ENCODE results near the gene CX3CR1. TPM values are rescaled to one million over a fixed set of nuclear protein-coding genes. Genes with fewer than 3 reads are reported as not detected.

The CX3CR1 gene
- polyA plus RNA-seq, 1 donor from 2014 or later: not detected

GRCh38 chr3:39213613-39214012 is 66.2 kb downstream of the CX3CR1 start:
- no peaks in the 10 kb centered on the region for H4K20me1 ChIP-seq (ENCODE audit: insufficient read depth)
- H3K4me3 ChIP-seq (ENCODE audit: low read length): no peak overlapping the region
- no peaks in the 10 kb centered on the region for H3K27me3 ChIP-seq (ENCODE audit: insufficient read depth, low read depth, low read length)
- H2AFZ ChIP-seq (ENCODE audit: low read depth, low read length): no peak overlapping the region
- no peak for TF ChIP-seq EZH2 (IDR thresholded peaks at IDR 0.05; ENCODE audit: borderline replicate concordance, insufficient read depth, low read length, poor library complexity, severe bottlenecking)
- TF ChIP-seq TAF1 (IDR thresholded peaks at IDR 0.05; ENCODE audit: low read depth): no peak
- TF ChIP-seq RAD21 (conservative IDR thresholded peaks at IDR 0.05): no peak
- no peak for TF ChIP-seq POLR2AphosphoS5 (IDR thresholded peaks at IDR 0.05)
- TF ChIP-seq, protein P1, sequence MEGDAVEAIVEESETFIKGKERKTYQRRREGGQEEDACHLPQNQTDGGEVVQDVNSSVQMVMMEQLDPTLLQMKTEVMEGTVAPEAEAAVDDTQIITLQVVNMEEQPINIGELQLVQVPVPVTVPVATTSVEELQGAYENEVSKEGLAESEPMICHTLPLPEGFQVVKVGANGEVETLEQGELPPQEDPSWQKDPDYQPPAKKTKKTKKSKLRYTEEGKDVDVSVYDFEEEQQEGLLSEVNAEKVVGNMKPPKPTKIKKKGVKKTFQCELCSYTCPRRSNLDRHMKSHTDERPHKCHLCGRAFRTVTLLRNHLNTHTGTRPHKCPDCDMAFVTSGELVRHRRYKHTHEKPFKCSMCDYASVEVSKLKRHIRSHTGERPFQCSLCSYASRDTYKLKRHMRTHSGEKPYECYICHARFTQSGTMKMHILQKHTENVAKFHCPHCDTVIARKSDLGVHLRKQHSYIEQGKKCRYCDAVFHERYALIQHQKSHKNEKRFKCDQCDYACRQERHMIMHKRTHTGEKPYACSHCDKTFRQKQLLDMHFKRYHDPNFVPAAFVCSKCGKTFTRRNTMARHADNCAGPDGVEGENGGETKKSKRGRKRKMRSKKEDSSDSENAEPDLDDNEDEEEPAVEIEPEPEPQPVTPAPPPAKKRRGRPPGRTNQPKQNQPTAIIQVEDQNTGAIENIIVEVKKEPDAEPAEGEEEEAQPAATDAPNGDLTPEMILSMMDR (IDR thresholded peaks at IDR 0.05; ENCODE audit: poor library complexity, severe bottlenecking): no peak
- no peak for TF ChIP-seq SMC3 (conservative IDR thresholded peaks at IDR 0.05; ENCODE audit: poor library complexity)
- no peak for TF ChIP-seq EP300 (conservative IDR thresholded peaks at IDR 0.05; ENCODE audit: poor library complexity, severe bottlenecking)
- TF ChIP-seq REST (IDR thresholded peaks at IDR 0.05; ENCODE audit: borderline replicate concordance): no peak
- TF ChIP-seq MXI1 (conservative IDR thresholded peaks at IDR 0.05; ENCODE audit: poor library complexity, severe bottlenecking): no peak
- H3K36me3 ChIP-seq (ENCODE audit: insufficient read depth, low read length): no peaks in the 10 kb centered on the region
- H3K4me2 ChIP-seq (ENCODE audit: low read length): no peak overlapping the region
- no peaks in the 10 kb centered on the region for H3K9me3 ChIP-seq (ENCODE audit: low read length)
- no peak overlapping the region for H3K9ac ChIP-seq (ENCODE audit: low read length)
- no peaks in the 10 kb centered on the region for H3K9me2 ChIP-seq (ENCODE audit: insufficient read depth, low read length)
- no peaks in the 10 kb centered on the region for H3K79me2 ChIP-seq (replicated peaks; ENCODE audit: insufficient read depth, low read length)
- no peak overlapping the region for H3K27ac ChIP-seq (ENCODE audit: low read length)
- H3F3A ChIP-seq (ENCODE audit: insufficient read depth, low read length, poor library complexity, severe bottlenecking): no peaks in the 10 kb centered on the region

Other genes starting within 250 kb of the CX3CR1 start
- 2.2 and 2.8 TPM in 2 replicates for gene SCN11A, start 228.1 kb downstream of the CX3CR1 start, polyA plus RNA-seq
- gene WDR48, start 228.0 kb downstream of the CX3CR1 start, polyA plus RNA-seq: 87.1 and 111 TPM in 2 replicates
- 55.6 and 89.1 TPM in 2 replicates for gene GORASP1, start 172.4 kb downstream of the CX3CR1 start, polyA plus RNA-seq
- gene TTC21A, start 172.4 kb downstream of the CX3CR1 start, polyA plus RNA-seq: 6.2 and 9.4 TPM in 2 replicates
- 0.09 and 0.22 TPM in 2 replicates for gene CSRNP1, start 126.4 kb downstream of the CX3CR1 start, polyA plus RNA-seq
- gene XIRP1, start 87.4 kb downstream of the CX3CR1 start, polyA plus RNA-seq: not detected in 2 replicates
- gene CCR8, start 49.7 kb upstream of the CX3CR1 start, polyA plus RNA-seq: not detected in 2 replicates
- gene SLC25A38, start 103.3 kb upstream of the CX3CR1 start, polyA plus RNA-seq: 32.5 and 41.4 TPM in 2 replicates
- 1,510 and 1,629 TPM in 2 replicates for gene RPSA, start 126.7 kb upstream of the CX3CR1 start, polyA plus RNA-seq
- not detected in 2 replicates for gene MOBP, start 187.6 kb upstream of the CX3CR1 start, polyA plus RNA-seq

Measured in neural cell (in vitro differentiated cells).